Activated B cell treated with CpG ODN at 0.5 μM for 24 hours (primary cell): Measurements from ENCODE around the gene PLEKHA6. TPM values are rescaled to one million over a fixed set of nuclear protein-coding genes. Genes with fewer than 3 reads are reported as not detected.

Experiments used
- ATAC-seq: fragments of 200-7000 bp; cut with Tn5 transposase; one replicate; pipeline ENCODE4 v1.10.0; 2021; ENCODE audit warnings: low read depth, mild to moderate bottlenecking, moderate library complexity
- CTCF ChIA-PET: fragments of 350-600 bp; sonication (Branson Sonifier 250); formaldehyde crosslinking; loops from one replicate; lab custom pipeline; 2021; ENCODE audit warnings: antibody characterized with exemption; lab: Charles Lee
- POLR2A ChIA-PET: fragments of 350-600 bp; sonication (Branson Sonifier 250); formaldehyde crosslinking; loops from one replicate; lab custom pipeline; 2021; ENCODE audit warnings: antibody characterized with exemption; lab: Charles Lee
- DNase-seq: peaks from one replicate; pipeline ENCODE4 v3.0.0; 2022
- H3K27ac Mint-ChIP-seq: one replicate; pipeline ENCODE4 v1.8.0; 2020; ENCODE audit warnings: mixed read lengths
- H3K27me3 Mint-ChIP-seq: one replicate; pipeline ENCODE4 v1.8.0; 2021; ENCODE audit warnings: mixed read lengths
- H3K36me3 Mint-ChIP-seq: one replicate; pipeline ENCODE4 v1.8.0; 2021; ENCODE audit warnings: low read depth, mixed read lengths
- H3K4me1 Mint-ChIP-seq: one replicate; pipeline ENCODE4 v1.8.0; 2021; ENCODE audit warnings: mixed read lengths
- H3K4me3 Mint-ChIP-seq: one replicate; pipeline ENCODE4 v1.8.0; 2020; ENCODE audit warnings: mild to moderate bottlenecking, mixed read lengths
- H3K9me3 Mint-ChIP-seq: one replicate; pipeline ENCODE4 v1.8.0; 2020; ENCODE audit warnings: mixed read lengths
- CTCF ChIP-seq: fragments of 200-600 bp; IDR thresholded peaks from one replicate; pipeline ENCODE4 v1.8.0; 2022; ENCODE audit warnings: antibody characterized with exemption, mild to moderate bottlenecking
- intact Hi-C: fragments of 100-400 bp; cut with micrococcal nuclease; formaldehyde crosslinking; loops from one replicate; pipeline ENCODE4 v1.15.1; 2024
- total RNA-seq: library from RNA; stranded (reverse); gene quantifications from 2 replicates; pipeline ENCODE4 v1.2.3, GENCODE V29; 2022

The PLEKHA6 gene
- total RNA-seq, 1 donor from 2014 or later: 0.62 TPM

- Mint-ChIP-seq H3K4me3 (no peak overlapping the region), H3K4me1 (peaks cover 11% of the 10 kb centered on the region), H3K9me3 (no peaks in the 10 kb centered on the region), H3K36me3 (no peaks in the 10 kb centered on the region), H3K27me3 (peaks cover 35% of the 10 kb centered on the region), H3K27ac (no peak overlapping the region)
- ATAC-seq (no peak), DNase-seq (no peak)
- TF ChIP-seq CTCF: no peak
- ChIA-PET POLR2A (interaction anchor here (0.5 to 0.6 kb wide), 2 partner anchors 155 to 566 kb away, joined by 3 read pairs; no protein-coding TSS in a partner anchor), CTCF (interaction anchor here (1.2 to 2.3 kb wide), 2 partner anchors 197 to 198 kb away, joined by 4 to 12 read pairs; no protein-coding TSS in a partner anchor)
- intact Hi-C loops: loop anchor here (5.0 kb wide), 2 partner anchors 37 to 858 kb away; no protein-coding TSS in a partner anchor
These were observed 585 bp upstream of the PLEKHA6 start for GRCh38 chr1:204360314-204360713.

GRCh38 chr1:204359131-204359473 lies 627 bp downstream of the PLEKHA6 start:
- no peaks in the 10 kb centered on the region for H3K36me3 Mint-ChIP-seq
- no peak for TF ChIP-seq CTCF
- no peaks in the 10 kb centered on the region for H3K9me3 Mint-ChIP-seq
- peaks cover 32% of the 10 kb centered on the region for H3K27me3 Mint-ChIP-seq
- POLR2A ChIA-PET: no interaction called here
- no peak for ATAC-seq
- CTCF ChIA-PET: interaction anchor here (1.2 to 2.1 kb wide), 3 partner anchors 152 to 197 kb away, joined by 3 to 5 read pairs (median 4); no protein-coding TSS in a partner anchor
- H3K4me1 Mint-ChIP-seq: peaks cover 11% of the 10 kb centered on the region
- H3K27ac Mint-ChIP-seq: no peak overlapping the region
- DNase-seq: no peak
- H3K4me3 Mint-ChIP-seq: no peak overlapping the region
- intact Hi-C loops: no loop called here

- Mint-ChIP-seq H3K36me3 (no peaks in the 10 kb centered on the region), H3K4me3 (no peak overlapping the region), H3K27me3 (peaks cover 32% of the 10 kb centered on the region), H3K9me3 (no peaks in the 10 kb centered on the region), H3K27ac (no peak overlapping the region), H3K4me1 (peaks cover 9% of the 10 kb centered on the region)
- intact Hi-C loops: no loop called here
- DNase-seq (no peak), ATAC-seq (no peak)
- no peak for TF ChIP-seq CTCF
- CTCF ChIA-PET: interaction anchor here (1.5 to 2.1 kb wide), 2 partner anchors 151 to 197 kb away, joined by 3 to 5 read pairs; no protein-coding TSS in a partner anchor
- POLR2A ChIA-PET: no interaction called here
These were observed 1.1 kb downstream of the PLEKHA6 start for GRCh38 chr1:204358605-204359004.

- DNase-seq (no peak), ATAC-seq (peak; percentile 77)
- Mint-ChIP-seq H3K9me3 (no peaks in the 10 kb centered on the region), H3K4me3 (no peak overlapping the region), H3K36me3 (no peaks in the 10 kb centered on the region), H3K27ac (no peak overlapping the region), H3K27me3 (peaks cover 34% of the 10 kb centered on the region), H3K4me1 (peaks cover 9% of the 10 kb centered on the region)
- CTCF ChIA-PET: interaction anchor here (0.9 to 2.1 kb wide), 3 partner anchors 41 to 196 kb away, joined by 3 to 5 read pairs (median 3); no protein-coding TSS in a partner anchor
- POLR2A ChIA-PET: interaction anchor here (0.5 kb wide), 1 partner anchor 34 kb away, joined by 3 read pairs; no protein-coding TSS in a partner anchor
- intact Hi-C loops: no loop called here
- no peak for TF ChIP-seq CTCF
These were observed 1.9 kb downstream of the PLEKHA6 start for GRCh38 chr1:204357551-204358490.

- intact Hi-C loops: no loop called here
- H3K36me3 Mint-ChIP-seq: no peaks in the 10 kb centered on the region
- no peaks in the 10 kb centered on the region for H3K9me3 Mint-ChIP-seq
- no peak overlapping the region for H3K27ac Mint-ChIP-seq
- ChIA-PET CTCF (interaction anchor here (0.9 to 2.1 kb wide), 2 partner anchors 42 to 195 kb away, joined by 3 to 5 read pairs; no protein-coding TSS in a partner anchor), POLR2A (interaction anchor here (0.5 kb wide), 1 partner anchor 35 kb away, joined by 3 read pairs; no protein-coding TSS in a partner anchor)
- ATAC-seq (no peak), DNase-seq (no peak)
- TF ChIP-seq CTCF: no peak
- H3K4me1 Mint-ChIP-seq: peaks cover 8% of the 10 kb centered on the region
- no peak overlapping the region for H3K4me3 Mint-ChIP-seq
- peaks cover 27% of the 10 kb centered on the region for H3K27me3 Mint-ChIP-seq
These were observed 2.7 kb downstream of the PLEKHA6 start for GRCh38 chr1:204356997-204357396.
